SU-DHL-6 (cell line): ENCODE data around the gene ATE1.
"Not testable (repeated sequence)": the region's sequence is repeated elsewhere in the genome, so short reads cannot be mapped to it uniquely, and the experiment has no call there.

Experiments
- H2AFZ ChIP-seq: fragments of 200-600 bp; sonication (generic); 2 replicates; pipeline ENCODE4 v1.6.1; 2014; ENCODE audit warnings: low read depth, mild to moderate bottlenecking, moderate library complexity, mixed read lengths, antibody characterized with exemption, low read length; ENCODE audit not compliant: severe bottlenecking
- H3F3A ChIP-seq: fragments of 200-600 bp; shearing (Covaris generic); 2 replicates; pipeline ENCODE4 v1.6.0; 2016; ENCODE audit warnings: antibody characterized with exemption, mild to moderate bottlenecking; ENCODE audit not compliant: insufficient read depth
- H3K27ac ChIP-seq: fragments of 200-600 bp; sonication (generic); 2 replicates; pipeline ENCODE4 v1.5.1; 2016; ENCODE audit warnings: low read depth, mild to moderate bottlenecking, low read length, moderate library complexity, mixed read lengths
- H3K27me3 ChIP-seq: fragments of 200-600 bp; sonication (generic), shearing (Covaris generic); 2 replicates; pipeline ENCODE4 v1.6.0; 2014; ENCODE audit warnings: mild to moderate bottlenecking, low read length
- H3K36me3 ChIP-seq: fragments of 200-600 bp; sonication (generic); 2 replicates; pipeline ENCODE4 v1.6.1; 2014; ENCODE audit warnings: mild to moderate bottlenecking, low read length, mixed read lengths
- H3K4me2 ChIP-seq: fragments of 300-600, 200-600 bp; shearing (Covaris generic), sonication (generic); 2 replicates; pipeline ENCODE4 v1.6.0; 2014; ENCODE audit warnings: low read length, low read depth, mild to moderate bottlenecking; ENCODE audit not compliant: poor library complexity, severe bottlenecking
- H3K4me3 ChIP-seq: fragments of 200-600 bp; sonication (generic); 2 replicates; pipeline ENCODE4 v1.5.1; 2014; ENCODE audit warnings: antibody characterized with exemption, low read length, mild to moderate bottlenecking, mixed read lengths; ENCODE audit not compliant: insufficient read depth, poor library complexity, severe bottlenecking
- H3K79me2 ChIP-seq: fragments of 200-600 bp; sonication (generic); 2 replicates; pipeline ENCODE4 v1.6.1; 2014; ENCODE audit warnings: mild to moderate bottlenecking, low read length, moderate library complexity; ENCODE audit not compliant: insufficient read depth
- H3K9ac ChIP-seq: fragments of 200-600 bp; sonication (generic); 2 replicates; pipeline ENCODE4 v1.7.0; 2014; ENCODE audit warnings: mild to moderate bottlenecking, low read length
- H3K9me2 ChIP-seq: fragments of 200-600 bp; sonication (generic); replicated peaks from 2 replicates; pipeline ENCODE4 v1.6.1; 2014; ENCODE audit warnings: low read length; ENCODE audit not compliant: insufficient read depth
- H3K9me3 ChIP-seq: fragments of 200-600 bp; sonication (generic); 2 replicates; pipeline ENCODE4 v1.6.1; 2014; ENCODE audit warnings: low read length, mixed read lengths; ENCODE audit not compliant: insufficient read depth
- H4K20me1 ChIP-seq: fragments of 200-600 bp; sonication (generic); 2 replicates; pipeline ENCODE4 v1.6.1; 2014; ENCODE audit warnings: low read depth, mild to moderate bottlenecking, antibody characterized with exemption, low read length, moderate library complexity, mixed read lengths
- CTCF ChIP-seq: fragments of 200-600 bp; sonication (generic); IDR thresholded peaks from one replicate; pipeline ENCODE4 v1.5.1; 2017; ENCODE audit warnings: antibody characterized with exemption, mild to moderate bottlenecking, low read length, moderate library complexity; ENCODE audit not compliant: insufficient read depth, poor library complexity, severe bottlenecking
- EZH2phosphoT487 ChIP-seq: fragments of 200-600 bp; sonication (generic), shearing (Covaris generic); conservative IDR thresholded peaks from 2 replicates; pipeline ENCODE4 v1.6.1; 2018; ENCODE audit warnings: mild to moderate bottlenecking, antibody characterized with exemption, low read length, moderate library complexity, mixed read lengths

ATE1 gene

DNA sequence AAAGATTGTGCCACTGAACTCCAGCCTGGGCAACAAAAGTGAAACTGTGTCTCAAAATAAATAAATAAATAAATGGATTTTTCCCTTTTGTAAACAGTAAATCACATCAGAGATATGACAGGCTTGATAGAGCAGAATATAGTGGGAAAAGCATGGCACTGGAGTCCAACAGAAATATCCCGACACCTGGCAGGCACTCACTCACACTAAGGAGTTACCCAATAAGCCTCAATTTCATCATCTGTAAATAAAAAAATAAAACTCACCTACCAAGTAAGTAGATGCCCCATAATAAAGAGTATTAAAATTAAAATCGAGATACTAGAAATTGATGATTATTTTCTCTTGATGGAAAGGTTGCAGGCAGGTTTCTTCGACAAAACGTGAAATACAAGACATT lies 1.7 kb downstream of the ATE1 start:
- no peaks in the 10 kb centered on the region for H3K27me3 ChIP-seq
- H3K9ac ChIP-seq, result no peak overlapping the region
- no peak overlapping the region for H3K27ac ChIP-seq
- H3K9me3 ChIP-seq, result no peaks in the 10 kb centered on the region
- peak overlapping the region; percentile 87 for H3K4me3 ChIP-seq
- H3K79me2 ChIP-seq, result peaks cover 29% of the 10 kb centered on the region
- H3K4me2 ChIP-seq, result peak overlapping the region; percentile 95
- no peaks in the 10 kb centered on the region for H3F3A ChIP-seq
- H4K20me1 ChIP-seq, result no peaks in the 10 kb centered on the region
- H2AFZ ChIP-seq, result no peak overlapping the region
- H3K9me2 ChIP-seq, result no peaks in the 10 kb centered on the region
- TF ChIP-seq EZH2phosphoT487 (no peak), CTCF (no peak)
- H3K36me3 ChIP-seq, result 0 out of 2 replicates have a peak, but pooled peaks cover 2% of the 10 kb centered on the region

GRCh38 chr10:121921238-121921931 lies 6.4 kb downstream of the ATE1 start:
- Histone ChIP-seq H3K9me2 (no peaks in the 10 kb centered on the region), H3K36me3 (peaks cover 2% of the 10 kb centered on the region; the same call in 1 of the 2 replicates), H3K79me2 (peaks cover 16% of the 10 kb centered on the region), H4K20me1 (no peaks in the 10 kb centered on the region), H3K9me3 (no peaks in the 10 kb centered on the region), H3K4me2 (no peak overlapping the region), H3F3A (no peaks in the 10 kb centered on the region), H3K27ac (no peak overlapping the region), H3K9ac (no peak overlapping the region), H3K4me3 (no peak overlapping the region), H2AFZ (no peak overlapping the region), H3K27me3 (no peaks in the 10 kb centered on the region)
- TF ChIP-seq CTCF, result no peak

- TF ChIP-seq CTCF (no peak), EZH2phosphoT487 (no peak)
- no peaks in the 10 kb centered on the region for H3F3A ChIP-seq
- H3K27ac ChIP-seq, result no peak overlapping the region
- no peak overlapping the region for H3K9ac ChIP-seq
- no peak overlapping the region for H3K4me2 ChIP-seq
- no peaks in the 10 kb centered on the region for H4K20me1 ChIP-seq
- no peak overlapping the region for H3K4me3 ChIP-seq
- H3K9me3 ChIP-seq, result no peaks in the 10 kb centered on the region
- peaks cover 4% of the 10 kb centered on the region; the same call in 1 of the 2 replicates for H3K79me2 ChIP-seq
- H3K36me3 ChIP-seq, result peaks cover 2% of the 10 kb centered on the region; the same call in 1 of the 2 replicates
- H3K9me2 ChIP-seq, result no peaks in the 10 kb centered on the region
- H3K27me3 ChIP-seq, result no peaks in the 10 kb centered on the region
- H2AFZ ChIP-seq, result no peak overlapping the region
These were observed 8.2 kb downstream of the ATE1 start for GRCh38 chr10:121919666-121920065.

DNA sequence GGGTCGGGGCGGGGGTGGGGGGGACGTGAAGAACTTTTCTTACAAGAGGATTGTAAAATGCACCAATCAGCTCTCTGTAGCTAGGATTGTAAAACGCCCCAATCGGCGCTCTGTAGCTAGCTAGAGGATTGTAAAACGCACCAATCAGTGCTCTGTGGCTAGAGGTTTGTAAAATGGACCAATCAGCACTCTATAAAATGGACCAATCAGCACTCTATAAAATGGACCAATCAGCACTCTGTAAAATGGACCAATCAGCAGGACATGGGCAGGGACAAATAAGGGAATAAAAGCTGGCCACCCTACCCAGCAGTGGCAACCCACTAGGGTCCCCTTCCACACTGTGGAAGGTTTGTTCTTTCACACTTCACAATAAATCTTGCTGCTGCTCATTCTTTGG lies 9.0 kb downstream of the ATE1 start:
- H3K4me2 ChIP-seq, H3K4me3 ChIP-seq, H3K9me3 ChIP-seq, H3K36me3 ChIP-seq, H3F3A ChIP-seq, H4K20me1 ChIP-seq, H2AFZ ChIP-seq, H3K27ac ChIP-seq, H3K27me3 ChIP-seq, H3K79me2 ChIP-seq, H3K9me2 ChIP-seq, H3K9ac ChIP-seq: not testable (repeated sequence)
